Fibroblast of skin of scalp (primary cell): Measurements from ENCODE around the gene OPN1SW. TPM values are rescaled to one million over a fixed set of nuclear protein-coding genes. Genes with fewer than 3 reads are reported as not detected.

Experiments used
- DNase-seq: peaks from one replicate; pipeline ENCODE4 v3.0.0-alpha.2; 2013
- polyA plus RNA-seq, 2 experiments: library from polyadenylated mRNA; unstranded; fragments of 120-200 nt; gene quantifications; one replicate each; pipeline ENCODE4 v1.2.1, GENCODE V29; 2013; ENCODE audit not compliant: insufficient read length in 2 of 2

Gene OPN1SW
- 4.0 TPM for polyA plus RNA-seq (2013, experiment 1 of 2; ENCODE audit: insufficient read length)
- polyA plus RNA-seq (2013, experiment 2 of 2; ENCODE audit: insufficient read length), result 3.7 TPM

GRCh38 chr7:128775744-128776474, at the start of gene OPN1SW:
Gene OPN1SW (minus strand): TSS chr7:128775794. CDS start chr7:128775781, 13 bp downstream.
- no peak for DNase-seq

- no peak for DNase-seq
These were observed 46.1 kb upstream of the OPN1SW start for GRCh38 chr7:128821724-128822123.

GRCh38 chr7:128818694-128819093, 43.1 kb upstream of the OPN1SW start:
- no peak for DNase-seq

GRCh38 chr7:128815289-128815942, 39.8 kb upstream of the OPN1SW start:
- no peak for DNase-seq

GRCh38 chr7:128814499-128814898, 38.9 kb upstream of the OPN1SW start:
- DNase-seq, result no peak

GRCh38 chr7:128812514-128813168, 37.0 kb upstream of the OPN1SW start:
- DNase-seq, result no peak

- no peak for DNase-seq
These were observed 36.2 kb upstream of the OPN1SW start for GRCh38 chr7:128811631-128812430.

GRCh38 chr7:128810997-128811396, 35.4 kb upstream of the OPN1SW start:
- no peak for DNase-seq

- DNase-seq, result no peak
These were observed 34.9 kb upstream of the OPN1SW start for GRCh38 chr7:128810473-128810872.

- no peak for DNase-seq
These were observed 33.8 kb upstream of the OPN1SW start for GRCh38 chr7:128809363-128809762.

GRCh38 chr7:128807191-128807590, 31.6 kb upstream of the OPN1SW start:
- no peak for DNase-seq

- DNase-seq, result no peak
These were observed 29.6 kb upstream of the OPN1SW start for GRCh38 chr7:128805225-128805624.

GRCh38 chr7:128804484-128804883, 28.9 kb upstream of the OPN1SW start:
- DNase-seq, result no peak

- DNase-seq, result no peak
These were observed 26.2 kb upstream of the OPN1SW start for GRCh38 chr7:128801667-128802418.

- DNase-seq, result no peak
These were observed 25.4 kb upstream of the OPN1SW start for GRCh38 chr7:128801003-128801402.

- no peak for DNase-seq
These were observed 25.0 kb upstream of the OPN1SW start for GRCh38 chr7:128800567-128800966.

- no peak for DNase-seq
These were observed 23.9 kb upstream of the OPN1SW start for GRCh38 chr7:128799451-128799850.

GRCh38 chr7:128796327-128796726, 20.7 kb upstream of the OPN1SW start:
- DNase-seq, result peak; percentile 64

- DNase-seq, result no peak
These were observed 19.5 kb upstream of the OPN1SW start for GRCh38 chr7:128795129-128795528.

- DNase-seq, result no peak
These were observed 18.8 kb upstream of the OPN1SW start for GRCh38 chr7:128794436-128794835.

GRCh38 chr7:128794020-128794419, 18.4 kb upstream of the OPN1SW start:
- DNase-seq, result no peak

- no peak for DNase-seq
These were observed 17.6 kb upstream of the OPN1SW start for GRCh38 chr7:128793181-128793547.
